ENCODE data around the gene SARS1. TPM values are rescaled to one million over a fixed set of nuclear protein-coding genes. Genes with fewer than 3 reads are reported as not detected.

Gene SARS1
- total and polyA plus RNA-seq, 2 of the 13 experiments (the other 11 are each of a cell fraction or from before 2014, with no cell fraction given), result 103 to 134 TPM

DNA sequence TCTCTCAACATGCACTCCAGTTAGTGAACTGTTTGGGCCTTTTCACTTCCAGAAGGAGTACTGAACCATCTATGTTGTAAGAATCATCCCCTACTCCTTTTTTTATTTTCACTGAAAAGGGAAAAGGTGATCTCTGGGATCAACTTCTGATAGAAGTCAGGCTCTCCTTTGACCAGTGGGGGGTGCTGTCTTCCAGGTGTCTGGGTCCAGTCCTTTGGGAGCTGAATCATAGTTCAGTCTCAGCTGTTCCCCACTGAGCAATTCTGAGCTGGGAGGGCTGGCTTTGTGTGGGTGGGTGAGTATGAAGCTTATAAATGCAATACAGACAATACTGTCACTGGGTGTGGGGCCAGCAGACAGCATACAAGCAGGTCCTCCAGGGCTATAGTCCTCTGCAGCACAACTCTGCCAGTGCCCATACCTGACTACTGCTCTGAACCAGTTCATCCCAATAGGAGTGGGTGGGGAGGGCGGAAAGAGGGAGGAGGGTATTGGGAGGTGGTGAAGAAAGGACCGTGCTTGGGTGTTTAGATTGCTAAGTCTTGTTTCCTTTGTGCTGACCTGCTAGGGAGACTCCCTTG lies 12.5 kb upstream of the SARS1 start (continued):
- TF ChIP-seq, protein P1, sequence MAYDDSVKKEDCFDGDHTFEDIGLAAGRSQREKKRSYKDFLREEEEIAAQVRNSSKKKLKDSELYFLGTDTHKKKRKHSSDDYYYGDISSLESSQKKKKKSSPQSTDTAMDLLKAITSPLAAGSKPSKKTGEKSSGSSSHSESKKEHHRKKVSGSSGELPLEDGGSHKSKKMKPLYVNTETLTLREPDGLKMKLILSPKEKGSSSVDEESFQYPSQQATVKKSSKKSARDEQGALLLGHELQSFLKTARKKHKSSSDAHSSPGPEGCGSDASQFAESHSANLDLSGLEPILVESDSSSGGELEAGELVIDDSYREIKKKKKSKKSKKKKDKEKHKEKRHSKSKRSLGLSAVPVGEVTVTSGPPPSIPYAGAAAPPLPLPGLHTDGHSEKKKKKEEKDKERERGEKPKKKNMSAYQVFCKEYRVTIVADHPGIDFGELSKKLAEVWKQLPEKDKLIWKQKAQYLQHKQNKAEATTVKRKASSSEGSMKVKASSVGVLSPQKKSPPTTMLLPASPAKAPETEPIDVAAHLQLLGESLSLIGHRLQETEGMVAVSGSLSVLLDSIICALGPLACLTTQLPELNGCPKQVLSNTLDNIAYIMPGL (CRISPR knock-in tag; IDR thresholded peaks at IDR 0.05; ENCODE audit: borderline replicate concordance in 1 of 2, low read depth in 1 of 2), result peak in 1 of 2 experiments; percentile 42; a peak in 1 of 4 replicates
- TF ChIP-seq, protein P2, sequence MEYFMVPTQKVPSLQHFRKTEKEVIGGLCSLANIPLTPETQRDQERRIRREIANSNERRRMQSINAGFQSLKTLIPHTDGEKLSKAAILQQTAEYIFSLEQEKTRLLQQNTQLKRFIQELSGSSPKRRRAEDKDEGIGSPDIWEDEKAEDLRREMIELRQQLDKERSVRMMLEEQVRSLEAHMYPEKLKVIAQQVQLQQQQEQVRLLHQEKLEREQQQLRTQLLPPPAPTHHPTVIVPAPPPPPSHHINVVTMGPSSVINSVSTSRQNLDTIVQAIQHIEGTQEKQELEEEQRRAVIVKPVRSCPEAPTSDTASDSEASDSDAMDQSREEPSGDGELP (IDR thresholded peaks at IDR 0.05; ENCODE audit: borderline replicate concordance, low read depth), result peak; percentile 66; the same call in 1 of the 2 replicates
- TF ChIP-seq, protein P3, sequence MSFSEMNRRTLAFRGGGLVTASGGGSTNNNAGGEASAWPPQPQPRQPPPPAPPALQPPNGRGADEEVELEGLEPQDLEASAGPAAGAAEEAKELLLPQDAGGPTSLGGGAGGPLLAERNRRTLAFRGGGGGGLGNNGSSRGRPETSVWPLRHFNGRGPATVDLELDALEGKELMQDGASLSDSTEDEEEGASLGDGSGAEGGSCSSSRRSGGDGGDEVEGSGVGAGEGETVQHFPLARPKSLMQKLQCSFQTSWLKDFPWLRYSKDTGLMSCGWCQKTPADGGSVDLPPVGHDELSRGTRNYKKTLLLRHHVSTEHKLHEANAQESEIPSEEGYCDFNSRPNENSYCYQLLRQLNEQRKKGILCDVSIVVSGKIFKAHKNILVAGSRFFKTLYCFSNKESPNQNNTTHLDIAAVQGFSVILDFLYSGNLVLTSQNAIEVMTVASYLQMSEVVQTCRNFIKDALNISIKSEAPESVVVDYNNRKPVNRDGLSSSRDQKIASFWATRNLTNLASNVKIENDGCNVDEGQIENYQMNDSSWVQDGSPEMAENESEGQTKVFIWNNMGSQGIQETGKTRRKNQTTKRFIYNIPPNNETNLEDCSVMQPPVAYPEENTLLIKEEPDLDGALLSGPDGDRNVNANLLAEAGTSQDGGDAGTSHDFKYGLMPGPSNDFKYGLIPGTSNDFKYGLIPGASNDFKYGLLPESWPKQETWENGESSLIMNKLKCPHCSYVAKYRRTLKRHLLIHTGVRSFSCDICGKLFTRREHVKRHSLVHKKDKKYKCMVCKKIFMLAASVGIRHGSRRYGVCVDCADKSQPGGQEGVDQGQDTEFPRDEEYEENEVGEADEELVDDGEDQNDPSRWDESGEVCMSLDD (CRISPR knock-in tag; IDR thresholded peaks at IDR 0.05; ENCODE audit: borderline replicate concordance), result no peak
- TF ChIP-seq ZNF629 (CRISPR knock-in tag; conservative IDR thresholded peaks at IDR 0.05) (no peak), STAG1 (CRISPR knock-in tag; IDR thresholded peaks at IDR 0.05) (peak; percentile 68), ZNF207 (IDR thresholded peaks at IDR 0.05; ENCODE audit: borderline replicate concordance) (no peak), NFKBIZ (CRISPR knock-in tag; IDR thresholded peaks at IDR 0.05) (no peak), ZBTB21 (CRISPR knock-in tag; IDR thresholded peaks at IDR 0.05) (no peak), HOXA7 (CRISPR knock-in tag; IDR thresholded peaks at IDR 0.05) (no peak), PAX8 (CRISPR knock-in tag; IDR thresholded peaks at IDR 0.05; ENCODE audit: borderline replicate concordance) (no peak), MED8 (CRISPR knock-in tag; IDR thresholded peaks at IDR 0.05; ENCODE audit: insufficient replicate concordance) (no peak), ZNF773 (CRISPR knock-in tag; IDR thresholded peaks at IDR 0.05; ENCODE audit: borderline replicate concordance) (no peak)
- TF ChIP-seq, protein P4, sequence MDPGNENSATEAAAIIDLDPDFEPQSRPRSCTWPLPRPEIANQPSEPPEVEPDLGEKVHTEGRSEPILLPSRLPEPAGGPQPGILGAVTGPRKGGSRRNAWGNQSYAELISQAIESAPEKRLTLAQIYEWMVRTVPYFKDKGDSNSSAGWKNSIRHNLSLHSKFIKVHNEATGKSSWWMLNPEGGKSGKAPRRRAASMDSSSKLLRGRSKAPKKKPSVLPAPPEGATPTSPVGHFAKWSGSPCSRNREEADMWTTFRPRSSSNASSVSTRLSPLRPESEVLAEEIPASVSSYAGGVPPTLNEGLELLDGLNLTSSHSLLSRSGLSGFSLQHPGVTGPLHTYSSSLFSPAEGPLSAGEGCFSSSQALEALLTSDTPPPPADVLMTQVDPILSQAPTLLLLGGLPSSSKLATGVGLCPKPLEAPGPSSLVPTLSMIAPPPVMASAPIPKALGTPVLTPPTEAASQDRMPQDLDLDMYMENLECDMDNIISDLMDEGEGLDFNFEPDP (CRISPR knock-in tag; conservative IDR thresholded peaks at IDR 0.05), result no peak
- TF ChIP-seq, protein P5, sequence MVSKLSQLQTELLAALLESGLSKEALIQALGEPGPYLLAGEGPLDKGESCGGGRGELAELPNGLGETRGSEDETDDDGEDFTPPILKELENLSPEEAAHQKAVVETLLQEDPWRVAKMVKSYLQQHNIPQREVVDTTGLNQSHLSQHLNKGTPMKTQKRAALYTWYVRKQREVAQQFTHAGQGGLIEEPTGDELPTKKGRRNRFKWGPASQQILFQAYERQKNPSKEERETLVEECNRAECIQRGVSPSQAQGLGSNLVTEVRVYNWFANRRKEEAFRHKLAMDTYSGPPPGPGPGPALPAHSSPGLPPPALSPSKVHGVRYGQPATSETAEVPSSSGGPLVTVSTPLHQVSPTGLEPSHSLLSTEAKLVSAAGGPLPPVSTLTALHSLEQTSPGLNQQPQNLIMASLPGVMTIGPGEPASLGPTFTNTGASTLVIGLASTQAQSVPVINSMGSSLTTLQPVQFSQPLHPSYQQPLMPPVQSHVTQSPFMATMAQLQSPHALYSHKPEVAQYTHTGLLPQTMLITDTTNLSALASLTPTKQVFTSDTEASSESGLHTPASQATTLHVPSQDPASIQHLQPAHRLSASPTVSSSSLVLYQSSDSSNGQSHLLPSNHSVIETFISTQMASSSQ (IDR thresholded peaks at IDR 0.05; ENCODE audit: low read depth), result no peak
- TF ChIP-seq, protein P5 (CRISPR knock-in tag; IDR thresholded peaks at IDR 0.05; ENCODE audit: borderline replicate concordance), result no peak
- TF ChIP-seq, protein P6, sequence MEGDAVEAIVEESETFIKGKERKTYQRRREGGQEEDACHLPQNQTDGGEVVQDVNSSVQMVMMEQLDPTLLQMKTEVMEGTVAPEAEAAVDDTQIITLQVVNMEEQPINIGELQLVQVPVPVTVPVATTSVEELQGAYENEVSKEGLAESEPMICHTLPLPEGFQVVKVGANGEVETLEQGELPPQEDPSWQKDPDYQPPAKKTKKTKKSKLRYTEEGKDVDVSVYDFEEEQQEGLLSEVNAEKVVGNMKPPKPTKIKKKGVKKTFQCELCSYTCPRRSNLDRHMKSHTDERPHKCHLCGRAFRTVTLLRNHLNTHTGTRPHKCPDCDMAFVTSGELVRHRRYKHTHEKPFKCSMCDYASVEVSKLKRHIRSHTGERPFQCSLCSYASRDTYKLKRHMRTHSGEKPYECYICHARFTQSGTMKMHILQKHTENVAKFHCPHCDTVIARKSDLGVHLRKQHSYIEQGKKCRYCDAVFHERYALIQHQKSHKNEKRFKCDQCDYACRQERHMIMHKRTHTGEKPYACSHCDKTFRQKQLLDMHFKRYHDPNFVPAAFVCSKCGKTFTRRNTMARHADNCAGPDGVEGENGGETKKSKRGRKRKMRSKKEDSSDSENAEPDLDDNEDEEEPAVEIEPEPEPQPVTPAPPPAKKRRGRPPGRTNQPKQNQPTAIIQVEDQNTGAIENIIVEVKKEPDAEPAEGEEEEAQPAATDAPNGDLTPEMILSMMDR (CRISPR knock-in tag; IDR thresholded peaks at IDR 0.05), result peak; percentile 79

All from HepG2 (cell line).